ENCODE data around the gene GAGE12E.
"Not testable (repeated sequence)": the region's sequence is repeated elsewhere in the genome, so short reads cannot be mapped to it uniquely, and the experiment has no call there.

Gene GAGE12E, protein sequence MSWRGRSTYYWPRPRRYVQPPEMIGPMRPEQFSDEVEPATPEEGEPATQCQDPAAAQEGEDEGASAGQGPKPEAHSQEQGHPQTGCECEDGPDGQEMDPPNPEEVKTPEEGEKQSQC

GRCh38 chrX:49550989-49551388 lies at the start of gene GAGE12E:
GAGE12E (plus strand) TSS chrX:49551289; CDS start chrX:49552444, 1,155 bp downstream.
- not testable (repeated sequence) for DNase-seq (ENCODE audit: low spot score)

DNA sequence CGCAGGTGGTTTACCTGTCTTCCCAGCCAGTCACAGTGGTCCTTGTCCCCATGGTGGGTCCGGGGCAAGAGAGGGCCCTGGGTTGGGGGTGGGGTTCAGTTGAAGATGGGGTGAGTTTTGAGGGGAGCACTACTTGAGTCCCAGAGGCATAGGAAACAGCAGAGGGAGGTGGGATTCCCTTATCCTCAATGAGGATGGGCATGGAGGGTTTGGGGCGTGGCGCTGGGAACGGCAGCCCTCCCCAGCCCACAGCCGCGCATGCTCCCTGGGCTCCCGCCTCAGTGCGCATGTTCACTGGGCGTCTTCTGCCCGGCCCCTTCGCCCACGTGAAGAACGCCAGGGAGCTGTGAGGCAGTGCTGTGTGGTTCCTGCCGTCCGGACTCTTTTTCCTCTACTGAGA lies 19.2 kb upstream of the GAGE12E start, which contains the start of gene GAGE12C:
TSS of gene GAGE12C (plus strand) at position 301 of the 400 bp plus-strand sequence. CDS start 1,155 bp downstream, outside the sequence.
- not testable (repeated sequence) for DNase-seq (ENCODE audit: low spot score)

DNA sequence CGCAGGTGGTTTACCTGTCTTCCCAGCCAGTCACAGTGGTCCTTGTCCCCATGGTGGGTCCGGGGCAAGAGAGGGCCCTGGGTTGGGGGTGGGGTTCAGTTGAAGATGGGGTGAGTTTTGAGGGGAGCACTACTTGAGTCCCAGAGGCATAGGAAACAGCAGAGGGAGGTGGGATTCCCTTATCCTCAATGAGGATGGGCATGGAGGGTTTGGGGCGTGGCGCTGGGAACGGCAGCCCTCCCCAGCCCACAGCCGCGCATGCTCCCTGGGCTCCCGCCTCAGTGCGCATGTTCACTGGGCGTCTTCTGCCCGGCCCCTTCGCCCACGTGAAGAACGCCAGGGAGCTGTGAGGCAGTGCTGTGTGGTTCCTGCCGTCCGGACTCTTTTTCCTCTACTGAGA lies 9.7 kb upstream of the GAGE12E start, which contains the start of gene GAGE12D:
TSS of gene GAGE12D (plus strand) at position 301 of the 400 bp plus-strand sequence. CDS start 1,155 bp downstream, outside the sequence.
- not testable (repeated sequence) for DNase-seq (ENCODE audit: low spot score)

DNA sequence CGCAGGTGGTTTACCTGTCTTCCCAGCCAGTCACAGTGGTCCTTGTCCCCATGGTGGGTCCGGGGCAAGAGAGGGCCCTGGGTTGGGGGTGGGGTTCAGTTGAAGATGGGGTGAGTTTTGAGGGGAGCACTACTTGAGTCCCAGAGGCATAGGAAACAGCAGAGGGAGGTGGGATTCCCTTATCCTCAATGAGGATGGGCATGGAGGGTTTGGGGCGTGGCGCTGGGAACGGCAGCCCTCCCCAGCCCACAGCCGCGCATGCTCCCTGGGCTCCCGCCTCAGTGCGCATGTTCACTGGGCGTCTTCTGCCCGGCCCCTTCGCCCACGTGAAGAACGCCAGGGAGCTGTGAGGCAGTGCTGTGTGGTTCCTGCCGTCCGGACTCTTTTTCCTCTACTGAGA lies 9.5 kb downstream of the GAGE12E start, which contains the start of gene GAGE12F:
TSS of gene GAGE12F (plus strand) at position 301 of the 400 bp plus-strand sequence. CDS start 1,155 bp downstream, outside the sequence.
- DNase-seq (ENCODE audit: low spot score), result not testable (repeated sequence)

DNA sequence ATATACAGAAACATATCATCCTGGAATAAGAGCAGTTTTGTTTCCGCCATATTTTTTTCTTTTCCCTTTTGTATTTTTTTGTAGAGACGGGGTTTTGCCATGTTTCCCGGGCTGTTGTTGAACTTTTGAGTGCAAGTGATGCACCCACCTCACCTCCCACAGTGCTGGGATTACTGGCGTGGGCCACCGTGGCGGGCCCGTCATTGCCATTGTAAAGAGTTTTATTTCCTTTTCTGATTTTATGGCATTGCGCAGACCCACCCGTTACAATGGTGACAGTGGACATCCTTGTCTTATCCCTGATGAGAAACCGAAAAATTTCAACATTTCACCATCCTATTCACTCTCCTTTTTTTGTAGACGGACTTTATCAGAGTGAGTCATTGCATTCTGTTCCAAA lies 17.6 kb downstream of the GAGE12E start:
- not testable (repeated sequence) for DNase-seq (ENCODE audit: low spot score)

- DNase-seq (ENCODE audit: low spot score), result not testable (repeated sequence)
These were observed 18.1 kb downstream of the GAGE12E start for GRCh38 chrX:49569152-49569551.

DNA sequence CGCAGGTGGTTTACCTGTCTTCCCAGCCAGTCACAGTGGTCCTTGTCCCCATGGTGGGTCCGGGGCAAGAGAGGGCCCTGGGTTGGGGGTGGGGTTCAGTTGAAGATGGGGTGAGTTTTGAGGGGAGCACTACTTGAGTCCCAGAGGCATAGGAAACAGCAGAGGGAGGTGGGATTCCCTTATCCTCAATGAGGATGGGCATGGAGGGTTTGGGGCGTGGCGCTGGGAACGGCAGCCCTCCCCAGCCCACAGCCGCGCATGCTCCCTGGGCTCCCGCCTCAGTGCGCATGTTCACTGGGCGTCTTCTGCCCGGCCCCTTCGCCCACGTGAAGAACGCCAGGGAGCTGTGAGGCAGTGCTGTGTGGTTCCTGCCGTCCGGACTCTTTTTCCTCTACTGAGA lies 19.0 kb downstream of the GAGE12E start, which contains the start of gene GAGE12G:
TSS of gene GAGE12G (plus strand) at position 301 of the 400 bp plus-strand sequence. CDS start 1,155 bp downstream, outside the sequence.
- not testable (repeated sequence) for DNase-seq (ENCODE audit: low spot score)

GRCh38 chrX:49579649-49580048 lies 28.6 kb downstream of the GAGE12E start, which contains the start of gene GAGE12H:
GAGE12H (plus strand) TSS chrX:49579949; CDS start chrX:49581104, 1,155 bp downstream.
- DNase-seq (ENCODE audit: low spot score), result not testable (repeated sequence)

GRCh38 chrX:49589196-49589595 lies 38.1 kb downstream of the GAGE12E start, which contains the start of gene GAGE2A:
GAGE2A (plus strand) TSS chrX:49589496; CDS start chrX:49590651, 1,155 bp downstream.
- DNase-seq (ENCODE audit: low spot score), result not testable (repeated sequence)

- not testable (repeated sequence) for DNase-seq (ENCODE audit: low spot score)
These were observed 38.8 kb downstream of the GAGE12E start for GRCh38 chrX:49589769-49590478.

- not testable (repeated sequence) for DNase-seq (ENCODE audit: low spot score)
These were observed 39.4 kb downstream of the GAGE12E start for GRCh38 chrX:49590488-49590887.

DNA sequence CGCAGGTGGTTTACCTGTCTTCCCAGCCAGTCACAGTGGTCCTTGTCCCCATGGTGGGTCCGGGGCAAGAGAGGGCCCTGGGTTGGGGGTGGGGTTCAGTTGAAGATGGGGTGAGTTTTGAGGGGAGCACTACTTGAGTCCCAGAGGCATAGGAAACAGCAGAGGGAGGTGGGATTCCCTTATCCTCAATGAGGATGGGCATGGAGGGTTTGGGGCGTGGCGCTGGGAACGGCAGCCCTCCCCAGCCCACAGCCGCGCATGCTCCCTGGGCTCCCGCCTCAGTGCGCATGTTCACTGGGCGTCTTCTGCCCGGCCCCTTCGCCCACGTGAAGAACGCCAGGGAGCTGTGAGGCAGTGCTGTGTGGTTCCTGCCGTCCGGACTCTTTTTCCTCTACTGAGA lies 47.6 kb downstream of the GAGE12E start, which contains the start of gene GAGE1:
TSS of gene GAGE1 (plus strand) at position 301 of the 400 bp plus-strand sequence. CDS start 1,155 bp downstream, outside the sequence.
- DNase-seq (ENCODE audit: low spot score), result not testable (repeated sequence)
